Hypothalamus (tissue), 51 donors: Measurements from ENCODE around the gene ARF5.
A peak's percentile ranks its signal among the peaks of the same experiment; 100 is the strongest.

Experiments used
- DNase-seq, 51 donors: peaks; one replicate each; lab custom pipeline; 2025; lab: John Stamatoyannopoulos, UW

The ARF5 gene

DNA sequence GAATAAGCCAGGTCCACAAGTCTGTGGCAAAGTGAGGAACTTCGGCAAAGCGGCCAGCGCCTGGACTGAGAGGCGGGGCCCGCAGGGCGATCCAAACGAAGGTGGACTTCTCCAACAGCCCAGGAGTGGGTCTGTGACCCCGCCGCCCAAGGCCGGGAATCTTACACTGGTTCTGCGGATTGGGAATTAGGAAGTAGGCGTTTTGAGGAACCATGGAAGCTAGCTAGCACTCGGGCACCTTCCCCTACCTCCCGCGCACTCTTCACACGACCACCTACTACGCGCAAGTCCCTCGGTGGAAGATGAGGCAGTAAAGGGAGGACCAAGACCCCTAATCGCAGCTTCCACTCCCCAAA is 570 bp upstream of the ARF5 start:
- DNase-seq, result peak in 5 of 51 donors; percentile 7 to 49 (median 38)

DNA sequence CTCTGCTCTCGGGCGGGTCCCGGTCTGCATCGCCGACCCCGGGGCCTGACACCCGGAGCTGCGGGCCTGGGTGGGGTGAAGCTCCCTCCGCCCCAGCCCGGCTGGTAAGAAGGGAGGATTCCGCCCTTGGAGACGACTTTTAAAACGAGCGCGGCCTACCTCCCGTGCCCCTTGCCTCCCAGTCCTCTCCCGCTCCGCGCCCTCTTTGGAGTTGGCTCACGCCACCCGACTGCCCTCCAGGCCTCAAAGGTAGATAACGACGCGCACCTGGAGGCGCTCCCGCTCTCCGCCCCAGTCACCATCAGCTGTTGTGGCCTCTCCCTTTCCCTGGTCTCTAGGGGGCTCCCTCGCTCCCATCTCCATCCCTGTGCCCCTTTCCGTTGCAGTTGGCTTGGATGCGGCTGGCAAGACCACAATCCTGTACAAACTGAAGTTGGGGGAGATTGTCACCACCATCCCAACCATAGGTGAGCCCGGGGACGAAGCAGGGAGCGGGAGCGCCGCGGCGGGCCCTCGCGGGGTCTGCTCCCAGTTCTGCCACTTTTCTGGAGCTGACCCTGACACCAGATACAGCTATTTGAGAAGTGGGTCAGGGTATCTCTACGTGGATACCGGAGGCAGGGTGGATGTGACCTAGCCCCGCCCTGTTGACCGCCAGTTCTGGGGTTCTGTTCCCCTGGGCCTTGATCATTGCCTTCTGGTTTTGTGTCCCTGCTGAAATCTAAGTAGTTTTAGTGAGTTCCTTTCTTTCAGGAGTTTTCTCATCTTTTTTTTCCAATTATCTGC is 679 bp downstream of the ARF5 start:
- DNase-seq, result peak in 43 of 51 donors; percentile 3 to 70 (median 43)

DNA sequence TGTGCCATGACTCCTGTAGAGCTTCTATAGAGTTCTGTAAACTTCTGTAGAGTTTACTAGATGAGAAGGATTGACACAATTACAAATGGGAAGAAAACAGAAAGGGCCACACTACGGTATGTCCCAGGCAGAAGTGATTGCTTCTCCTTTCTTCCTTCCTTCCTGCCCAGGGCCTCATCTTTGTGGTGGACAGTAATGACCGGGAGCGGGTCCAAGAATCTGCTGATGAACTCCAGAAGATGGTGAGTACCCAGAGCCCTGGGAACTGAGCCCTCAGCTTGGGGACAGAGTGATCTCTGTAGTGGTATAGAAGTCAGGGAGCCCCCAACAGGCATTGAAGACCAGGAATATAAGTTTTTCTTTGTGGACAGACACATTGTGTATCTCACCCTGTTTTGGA is 1.7 kb downstream of the ARF5 start:
- DNase-seq, result peak in 2 of 51 donors; percentile 10 to 11

DNA sequence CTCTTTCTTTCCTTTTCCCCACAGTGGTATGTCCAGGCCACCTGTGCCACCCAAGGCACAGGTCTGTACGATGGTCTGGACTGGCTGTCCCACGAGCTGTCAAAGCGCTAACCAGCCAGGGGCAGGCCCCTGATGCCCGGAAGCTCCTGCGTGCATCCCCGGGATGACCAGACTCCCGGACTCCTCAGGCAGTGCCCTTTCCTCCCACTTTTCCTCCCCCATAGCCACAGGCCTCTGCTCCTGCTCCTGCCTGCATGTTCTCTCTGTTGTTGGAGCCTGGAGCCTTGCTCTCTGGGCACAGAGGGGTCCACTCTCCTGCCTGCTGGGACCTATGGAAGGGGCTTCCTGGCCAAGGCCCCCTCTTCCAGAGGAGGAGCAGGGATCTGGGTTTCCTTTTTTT is 3.0 kb downstream of the ARF5 start:
- no peak for DNase-seq

DNA sequence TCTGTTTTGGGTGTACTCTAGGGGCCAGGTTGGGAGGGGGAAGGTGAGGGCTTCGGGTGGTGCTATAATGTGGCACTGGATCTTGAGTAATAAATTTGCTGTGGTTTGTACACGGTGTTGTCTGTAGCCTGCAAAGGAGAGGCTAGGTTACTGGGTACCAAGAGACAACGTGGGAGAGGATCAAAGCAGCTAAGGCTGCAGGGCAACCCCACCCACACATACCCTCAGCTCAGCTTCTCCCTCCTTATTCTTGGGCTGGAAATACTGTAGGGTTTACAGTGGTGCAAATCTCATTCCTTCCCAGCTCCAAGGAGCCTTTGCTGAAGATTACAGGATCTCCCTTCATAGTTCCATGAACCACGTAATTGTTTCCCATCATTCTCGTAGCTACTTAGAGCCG is 3.4 kb downstream of the ARF5 start:
- DNase-seq, result no peak

DNA sequence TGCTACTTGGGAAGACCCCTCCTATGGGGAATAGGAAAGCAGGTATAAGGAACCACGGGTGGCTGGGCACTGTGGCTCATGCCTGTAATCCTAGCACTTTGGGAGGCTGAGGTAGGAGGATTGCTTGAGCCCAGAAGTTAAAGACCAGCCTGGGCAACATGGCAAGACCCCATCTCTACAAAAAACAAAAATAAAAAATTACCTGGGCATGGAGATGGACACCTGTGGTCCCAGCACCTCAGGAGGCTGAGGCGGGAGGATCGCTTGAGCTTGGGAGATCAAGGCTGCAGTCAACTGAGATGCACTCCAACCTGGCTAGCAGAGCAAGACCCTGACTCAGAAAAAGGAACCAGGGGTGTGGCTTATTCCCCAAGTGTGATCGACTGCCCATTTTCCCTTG is 4.3 kb downstream of the ARF5 start:
- no peak for DNase-seq

DNA sequence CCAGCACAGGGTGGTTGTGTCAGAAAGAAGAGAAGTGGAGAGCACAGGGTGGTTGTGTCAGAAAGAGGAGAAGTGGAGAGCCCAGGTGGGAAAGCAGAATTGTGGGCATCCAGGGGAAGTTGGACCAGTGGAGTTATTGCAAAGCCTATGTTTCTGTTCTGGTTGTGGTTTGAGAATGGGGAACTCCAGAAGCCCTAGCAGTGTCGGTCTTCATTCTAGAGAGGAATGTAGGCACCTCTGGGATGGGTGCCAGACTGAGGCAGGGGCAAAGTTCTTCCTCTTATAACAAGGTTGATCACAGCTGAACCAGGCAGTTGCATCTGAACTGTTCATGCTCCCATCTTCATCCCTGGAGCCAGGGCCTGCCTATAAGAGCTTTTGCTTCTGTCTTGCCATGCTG is 6.3 kb downstream of the ARF5 start:
- peak in 16 of 51 donors; percentile 1 to 34 (median 15) for DNase-seq

DNA sequence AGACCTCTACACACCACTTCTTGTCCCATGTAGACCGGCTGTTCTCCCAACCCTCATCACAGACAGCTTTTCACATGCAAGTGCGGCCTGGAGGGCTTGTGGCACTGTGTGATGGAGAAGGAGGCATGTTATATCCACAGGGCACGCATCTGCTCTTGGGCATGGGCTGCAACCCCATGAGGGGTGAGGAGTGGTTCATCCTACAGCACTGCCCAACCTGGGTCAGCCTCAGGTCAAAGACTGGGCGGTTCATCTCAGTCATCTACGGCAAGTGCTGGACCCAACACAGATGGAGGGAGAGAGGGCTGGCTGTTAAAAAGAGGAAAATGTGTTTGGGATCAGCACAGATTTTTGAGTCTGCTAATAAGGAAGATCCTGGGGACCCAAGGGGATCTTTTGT is 7.5 kb downstream of the ARF5 start:
- no peak for DNase-seq

DNA sequence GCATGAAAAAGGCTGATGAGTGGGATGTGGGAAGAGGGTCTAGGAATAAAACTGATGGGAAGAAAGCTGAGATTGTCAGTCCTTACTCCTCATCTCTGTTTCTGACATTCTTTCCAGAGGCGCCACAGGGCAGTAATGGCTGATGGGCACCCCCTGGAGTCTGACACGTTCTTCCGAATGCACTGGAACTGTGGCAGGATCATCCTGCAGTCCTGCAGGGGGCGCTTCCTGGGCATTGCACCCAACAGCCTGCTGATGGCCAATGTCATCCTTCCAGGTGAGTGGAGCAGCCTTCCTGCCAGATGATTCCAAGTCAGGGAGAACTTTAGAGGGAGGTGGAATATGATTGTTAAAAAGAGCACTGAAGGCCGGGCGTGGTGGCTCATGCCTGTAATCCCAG is 10.1 kb downstream of the ARF5 start:
- DNase-seq, result no peak

DNA sequence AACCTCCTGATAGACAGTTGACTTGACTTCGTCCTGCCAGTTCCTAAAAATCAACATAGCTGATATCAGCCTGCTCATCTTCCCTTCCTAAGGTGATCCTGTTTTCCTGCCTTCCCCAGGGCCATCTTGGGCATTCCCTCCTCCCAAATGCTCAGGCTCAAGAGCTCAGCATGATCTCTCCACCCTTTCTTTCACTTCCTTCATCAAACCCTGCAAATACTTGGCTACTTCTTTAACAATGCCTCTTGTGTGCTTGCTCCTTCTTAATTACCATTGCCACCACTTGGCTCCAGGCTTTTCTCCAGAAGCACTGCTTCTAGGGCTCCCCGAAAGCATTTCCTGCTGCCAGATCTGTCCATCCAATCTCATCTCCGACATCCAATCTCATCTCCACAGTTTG is 12.7 kb downstream of the ARF5 start:
- no peak for DNase-seq

DNA sequence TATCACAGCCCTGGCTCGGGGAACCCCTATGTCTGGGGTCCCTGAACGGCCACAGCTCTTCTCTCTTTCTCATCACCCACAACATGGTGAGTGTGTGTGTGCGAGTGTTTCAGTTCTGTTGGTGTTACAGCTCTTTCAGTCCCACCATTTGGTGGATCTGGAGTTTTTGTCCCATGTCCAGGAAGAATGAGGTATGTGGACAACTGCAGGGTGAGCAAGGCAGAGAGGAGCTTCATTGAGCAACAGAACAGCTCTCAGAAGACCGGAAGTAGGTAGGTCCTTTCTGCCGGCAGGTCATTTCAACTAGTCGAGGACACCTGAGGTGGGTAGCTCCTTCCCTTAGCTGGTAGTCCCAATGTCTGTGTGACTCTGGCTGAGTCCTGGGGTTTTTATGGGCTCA is 20.2 kb downstream of the ARF5 start:
- no peak for DNase-seq

DNA sequence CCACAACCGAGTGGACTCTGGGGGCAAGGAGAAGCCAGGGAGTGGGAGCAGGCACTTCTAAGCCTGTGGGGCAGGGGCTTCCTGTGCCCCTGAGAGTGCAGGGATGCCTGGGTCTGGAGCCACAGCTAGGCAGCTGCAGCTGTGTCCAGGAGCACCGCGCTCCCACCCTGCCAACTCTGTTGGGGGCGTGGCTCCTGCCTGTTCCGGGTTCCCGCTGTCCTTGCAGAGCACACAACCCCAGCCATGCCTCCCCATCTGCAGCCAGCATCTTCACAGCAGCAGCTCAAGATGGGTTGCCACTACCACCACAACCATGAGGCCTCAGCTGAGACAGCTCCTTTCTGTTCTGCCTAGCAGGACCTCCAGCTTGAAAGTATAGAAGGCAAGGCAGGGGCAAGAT is 21.1 kb downstream of the ARF5 start:
- DNase-seq, result no peak

DNA sequence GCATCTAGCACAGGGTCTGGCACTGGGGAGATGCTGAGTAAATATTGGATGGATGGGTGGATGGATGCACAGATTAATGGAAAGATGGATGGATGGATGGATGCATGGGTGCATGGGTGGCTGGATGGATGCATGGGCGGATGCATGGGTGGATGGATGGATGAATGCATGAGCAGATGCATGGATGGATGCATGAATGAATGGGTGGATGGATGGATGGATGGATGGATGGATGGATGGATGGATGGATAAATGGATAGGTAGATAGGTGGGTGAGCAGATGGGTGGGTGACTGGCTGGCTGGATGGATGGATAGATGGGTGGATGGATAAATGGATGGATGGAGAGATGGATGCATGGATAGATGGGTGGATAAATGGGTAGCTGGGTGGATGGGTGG is 24.1 kb downstream of the ARF5 start:
- no peak for DNase-seq

DNA sequence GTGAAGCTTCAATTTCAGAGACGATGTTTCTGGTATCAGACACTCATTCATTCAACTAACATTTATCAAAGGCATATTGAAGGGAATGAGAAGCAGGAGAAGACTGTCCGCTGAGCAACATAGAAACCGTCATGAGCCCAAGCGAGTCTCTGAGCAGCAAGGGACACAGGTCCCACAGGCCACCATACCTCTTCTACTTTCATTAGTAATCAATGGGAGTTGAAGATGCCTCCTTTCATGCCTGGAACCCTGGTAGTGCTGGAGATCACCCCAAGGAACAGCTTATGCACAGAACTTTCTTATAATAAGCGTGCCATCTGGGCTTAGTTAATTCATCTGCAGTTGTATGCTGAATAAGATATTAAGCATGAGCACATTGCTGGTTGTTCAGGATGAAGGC is 28.5 kb downstream of the ARF5 start:
- DNase-seq, result no peak

DNA sequence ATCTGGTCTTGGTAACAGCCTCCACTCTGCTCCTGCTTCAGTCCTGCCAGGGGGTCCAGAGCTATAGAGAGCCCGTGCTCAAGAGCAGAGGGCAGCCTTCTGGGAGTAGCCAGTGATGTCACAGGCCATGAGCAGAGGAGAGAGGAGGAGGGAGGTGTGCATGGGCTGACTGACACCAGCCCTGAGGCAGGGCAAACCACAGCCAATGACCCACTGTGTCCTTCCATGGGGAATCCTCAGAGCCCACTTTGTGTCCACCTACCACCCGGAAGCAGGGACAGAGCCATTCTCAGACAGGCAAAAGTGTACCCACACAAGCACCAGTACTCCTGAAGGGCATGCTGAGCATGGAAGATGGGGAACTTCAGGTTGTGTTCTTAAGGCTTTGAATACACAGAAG is 29.8 kb downstream of the ARF5 start, which contains the start of gene PAX4:
Gene PAX4 (minus strand): TSS at position 101 of the 400 bp plus-strand sequence. CDS start 2,214 bp downstream, outside the sequence.
- no peak for DNase-seq

DNA sequence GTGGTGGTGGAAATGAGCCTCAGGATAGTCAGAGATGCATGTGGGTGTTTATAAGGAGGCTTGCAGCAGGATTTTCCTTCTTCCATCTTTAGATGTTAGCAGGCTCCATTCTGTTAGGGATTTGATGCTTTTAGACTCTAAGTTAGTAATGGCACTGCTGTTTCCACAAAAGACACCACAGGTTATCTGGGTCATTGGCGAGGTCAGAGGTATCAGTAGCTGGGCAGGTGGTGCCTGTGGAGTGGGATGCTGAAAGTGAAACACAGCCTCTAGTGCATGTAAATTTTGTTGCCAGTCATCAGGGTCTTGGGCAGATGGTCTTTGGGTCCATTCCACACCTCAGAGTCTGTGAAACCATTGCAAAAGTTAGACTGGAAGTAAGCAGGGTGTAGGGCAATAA is 30.6 kb downstream of the ARF5 start:
- DNase-seq, result no peak

DNA sequence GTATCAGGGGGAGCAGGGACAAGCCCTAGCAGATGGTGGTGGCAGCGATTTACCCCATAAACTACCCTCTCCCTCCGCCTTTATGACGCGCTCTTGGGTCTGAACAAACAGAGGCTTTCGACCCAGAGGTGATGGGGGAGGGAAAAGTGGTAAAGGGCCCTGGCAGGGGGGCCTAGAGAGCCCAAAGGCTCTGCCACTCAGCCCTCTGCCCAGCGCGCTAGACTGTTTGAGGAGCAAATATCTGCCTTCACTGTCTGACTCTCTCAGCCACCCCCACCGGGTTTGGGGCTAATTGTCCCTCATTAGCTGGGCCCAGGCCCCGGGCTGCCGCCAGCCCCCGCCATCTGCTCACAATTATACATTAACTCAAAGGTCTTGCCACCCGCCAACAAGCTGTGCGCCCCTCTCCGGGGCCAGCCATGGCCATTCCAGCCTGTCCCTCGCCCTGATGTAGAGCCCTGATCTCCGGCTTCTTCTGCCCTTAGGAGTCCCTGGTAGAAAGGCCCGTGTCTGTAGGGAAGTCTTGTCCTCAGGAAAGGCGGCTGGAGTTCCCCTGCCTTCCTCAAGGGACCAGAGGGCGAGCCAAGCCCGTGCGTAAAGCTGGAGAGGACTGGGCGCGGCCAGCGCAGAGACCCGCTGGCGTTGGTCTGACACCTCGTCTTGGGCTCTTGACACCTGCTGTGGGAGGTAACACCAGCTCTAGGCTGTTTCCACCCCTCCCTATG is 31.6 kb downstream of the ARF5 start:
- DNase-seq, result no peak

DNA sequence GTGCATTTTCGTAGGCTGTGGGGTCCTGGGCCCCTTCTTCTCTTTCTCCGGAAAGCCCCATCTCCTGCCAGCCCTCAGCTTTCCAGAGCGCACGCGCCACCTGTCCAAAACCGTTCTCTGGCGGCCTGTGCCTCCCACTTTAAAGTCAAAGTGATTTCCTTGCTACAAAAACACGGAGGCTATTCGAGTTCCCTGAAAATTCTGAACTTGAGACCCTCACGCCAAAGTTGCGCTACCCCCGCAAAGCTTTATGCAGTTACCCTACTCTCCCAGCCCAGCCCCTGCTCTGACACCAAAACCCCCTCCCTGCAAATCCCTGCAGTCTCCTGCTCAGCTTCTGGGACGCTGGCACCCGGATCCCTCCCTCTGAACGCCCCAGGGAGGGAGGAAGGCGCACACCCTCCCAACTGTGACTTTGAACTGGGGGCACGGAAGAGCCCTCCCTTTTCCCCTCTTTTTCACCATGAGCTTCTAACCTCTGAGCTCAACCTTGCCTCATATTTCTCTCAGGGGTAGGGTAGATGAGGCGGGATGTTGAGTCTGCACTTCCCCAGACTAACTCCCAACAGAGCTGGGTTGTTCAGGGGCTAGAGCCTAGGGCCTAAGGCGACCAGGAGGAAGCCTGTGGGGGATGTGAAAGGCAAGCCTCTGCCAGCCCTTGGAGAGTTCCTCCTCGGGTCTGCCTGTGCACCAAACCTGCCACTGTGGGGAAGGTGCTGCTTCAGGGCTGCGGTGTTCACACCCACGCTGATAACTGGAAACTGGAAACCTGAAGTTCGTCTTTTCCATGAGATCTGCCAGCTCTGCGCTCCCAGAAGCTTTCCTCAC is 32.4 kb downstream of the ARF5 start:
- peak in 1 of 51 donors; percentile 3 for DNase-seq

DNA sequence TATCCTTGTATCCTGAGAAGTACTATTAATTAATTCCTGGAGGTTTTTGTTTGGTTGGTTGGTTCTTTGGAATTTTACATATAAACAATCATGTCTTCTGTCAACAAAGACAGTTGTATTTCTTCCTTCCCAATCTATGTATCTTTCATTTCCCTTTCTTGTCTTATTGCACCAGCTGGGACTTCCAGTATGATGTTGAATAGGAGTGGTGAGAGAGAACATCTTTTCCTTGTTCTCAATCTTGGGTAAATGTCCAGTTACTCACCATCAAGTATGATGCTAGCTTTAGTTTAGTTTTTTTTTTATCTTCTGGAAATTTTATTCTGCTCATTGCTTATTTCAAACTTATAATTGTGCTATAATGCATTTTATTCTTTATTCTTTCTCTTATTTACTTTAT is 37.1 kb downstream of the ARF5 start:
- DNase-seq, result no peak

DNA sequence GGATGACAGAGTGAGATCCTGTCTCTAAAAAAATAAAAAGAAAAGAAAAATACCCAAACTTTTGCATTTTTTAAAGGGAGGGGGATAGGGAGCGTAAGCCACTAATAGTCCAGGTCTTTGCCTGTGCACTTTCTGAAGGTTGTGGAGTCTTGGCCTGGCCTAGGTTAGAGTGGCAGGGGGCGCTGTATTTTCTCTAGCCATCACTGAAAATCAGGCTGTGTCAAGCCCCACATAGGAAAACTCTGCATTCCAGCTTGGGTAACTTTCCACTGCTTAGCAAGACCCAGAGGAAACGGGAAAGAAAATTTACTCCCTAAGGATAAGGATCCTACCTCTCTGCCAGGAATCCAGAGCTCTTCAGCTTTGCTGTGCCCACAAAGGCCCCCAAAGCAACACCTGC is 40.2 kb downstream of the ARF5 start:
- DNase-seq, result no peak

DNA sequence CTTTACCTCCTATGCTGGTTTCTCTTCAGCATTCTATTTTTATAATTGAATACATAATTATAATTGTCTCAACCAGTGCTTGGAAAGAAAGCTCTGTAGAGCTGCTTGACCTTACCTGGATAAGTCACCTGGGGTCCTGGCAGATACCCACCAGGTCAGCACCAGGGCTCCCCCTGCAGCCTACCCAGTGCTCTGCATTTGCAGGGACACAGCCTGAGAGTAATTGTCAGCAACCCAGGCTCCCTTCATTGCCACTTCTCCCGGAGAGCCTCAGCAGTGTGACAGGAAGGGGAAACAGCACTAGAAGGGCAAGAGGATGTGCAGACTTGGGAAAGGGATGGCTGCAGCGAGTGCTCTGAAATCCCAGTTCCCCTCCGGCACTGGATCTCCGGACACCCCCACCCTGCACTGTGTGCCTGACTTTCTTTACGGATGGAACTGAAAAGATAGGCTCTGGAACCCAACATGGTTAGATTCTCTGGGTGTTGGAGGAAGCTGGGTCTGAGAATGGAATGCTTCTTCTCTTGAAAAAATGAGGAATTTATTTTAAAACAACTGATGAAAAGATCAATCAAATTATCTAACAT is 41.1 kb downstream of the ARF5 start:
- peak in 1 of 51 donors; percentile 0 for DNase-seq
